GM23248 (cell line): Measurements from ENCODE around the gene GNB3.

Experiments
- EZH2 ChIP-seq: fragments of 200-600 bp; sonication (generic); IDR thresholded peaks from 2 replicates; pipeline ENCODE4 v1.6.1; 2018; ENCODE audit warnings: antibody characterized with exemption, mild to moderate bottlenecking; ENCODE audit not compliant: insufficient read depth, poor library complexity, severe bottlenecking
- EZH2phosphoT487 ChIP-seq: fragments of 200-600 bp; sonication (generic); IDR thresholded peaks from 2 replicates; pipeline ENCODE4 v1.6.1; 2018; ENCODE audit warnings: antibody characterized with exemption, moderate library complexity, mild to moderate bottlenecking, low read depth; ENCODE audit not compliant: insufficient read depth

DNA sequence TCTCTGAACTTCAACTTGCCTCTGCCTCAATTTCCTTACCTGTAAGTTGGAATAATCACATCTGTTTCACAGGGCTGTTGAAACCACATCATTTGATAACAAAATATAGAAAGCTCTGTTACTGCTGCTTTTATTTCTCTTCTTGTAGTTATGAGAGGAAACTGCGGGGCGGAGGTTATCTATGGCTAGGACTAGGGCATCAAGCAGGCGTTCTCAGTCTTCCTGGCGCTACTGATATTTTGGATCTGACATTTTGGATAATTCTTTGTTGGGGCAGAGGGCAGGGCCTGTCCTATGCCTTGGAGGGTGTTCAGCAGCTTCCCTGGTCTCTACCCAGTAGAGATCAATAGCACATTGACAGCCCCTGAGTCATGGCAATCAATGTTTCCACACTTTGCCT, 8.6 kb upstream of the GNB3 start:
- TF ChIP-seq EZH2 (no peak), EZH2phosphoT487 (no peak)
